Suprapubic skin (tissue), 4 donors: ENCODE data around the gene CXCL5. TPM values are rescaled to one million over a fixed set of nuclear protein-coding genes. Genes with fewer than 3 reads are reported as not detected.
"Not testable (repeated sequence)": the region's sequence is repeated elsewhere in the genome, so short reads cannot be mapped to it uniquely, and the experiment has no call there.

Experiments
- DNase-seq, 2 donors: peaks; one replicate each; pipeline ENCODE4 v3.0.0-alpha.2; 2019; ENCODE audit warnings: low spot score in 2 of 2
- H3K27ac ChIP-seq: fragments of 200-600 bp; sonication (generic); one replicate; pipeline ENCODE4 v1.5.1; 2019
- H3K27me3 ChIP-seq: fragments of 200-600 bp; sonication (generic); one replicate; pipeline ENCODE4 v1.5.1; 2019
- H3K36me3 ChIP-seq: fragments of 200-600 bp; sonication (generic); one replicate; pipeline ENCODE4 v1.5.1; 2019
- H3K4me1 ChIP-seq: fragments of 200-600 bp; sonication (generic); one replicate; pipeline ENCODE4 v1.5.1; 2019
- H3K4me3 ChIP-seq: fragments of 200-600 bp; sonication (generic); one replicate; pipeline ENCODE4 v1.5.1; 2019; ENCODE audit warnings: mild to moderate bottlenecking
- H3K9me3 ChIP-seq: fragments of 200-600 bp; sonication (generic); one replicate; pipeline ENCODE4 v1.5.1; 2019
- CTCF ChIP-seq, 2 donors: fragments of 200-600 bp in 1 of 2; fragments of 450-650 bp in 1 of 2; sonication (generic) in 1 of 2; IDR thresholded peaks; one replicate each; pipeline ENCODE4 v1.5.1; 2016 to 2019; ENCODE audit warnings: antibody characterized with exemption in 2 of 2, mild to moderate bottlenecking in 1 of 2, moderate library complexity in 1 of 2
- EP300 ChIP-seq: sonication (generic); formaldehyde crosslinking; IDR thresholded peaks from one replicate; pipeline ENCODE4 v1.6.1; 2017; ENCODE audit warnings: antibody characterized with exemption
- POLR2A ChIP-seq, 2 donors: fragments of 450-650 bp; IDR thresholded peaks; one replicate each; pipeline ENCODE4 v1.6.1; 2017; ENCODE audit warnings: antibody characterized with exemption in 2 of 2, mild to moderate bottlenecking in 2 of 2, moderate library complexity in 2 of 2
- POLR2AphosphoS5 ChIP-seq, 3 donors: sonication (generic); formaldehyde crosslinking; IDR thresholded peaks; one replicate each; pipeline ENCODE4 v1.6.1; 2017; ENCODE audit warnings: antibody characterized with exemption in 3 of 3
- WGBS: methylation state at CpG from one replicate; pipeline ENCODE4 v1.1.5; 2018; 5-methylcytosine and 5-hydroxymethylcytosine counted together
- total RNA-seq, 4 donors: library from RNA; depleted of rRNA; stranded (reverse); fragments of >200 nt; gene quantifications; one replicate each; pipeline ENCODE4 v1.1.0, GENCODE V29; 2016

Gene CXCL5
- total RNA-seq, 4 donors from 2014 or later = not detected

DNA sequence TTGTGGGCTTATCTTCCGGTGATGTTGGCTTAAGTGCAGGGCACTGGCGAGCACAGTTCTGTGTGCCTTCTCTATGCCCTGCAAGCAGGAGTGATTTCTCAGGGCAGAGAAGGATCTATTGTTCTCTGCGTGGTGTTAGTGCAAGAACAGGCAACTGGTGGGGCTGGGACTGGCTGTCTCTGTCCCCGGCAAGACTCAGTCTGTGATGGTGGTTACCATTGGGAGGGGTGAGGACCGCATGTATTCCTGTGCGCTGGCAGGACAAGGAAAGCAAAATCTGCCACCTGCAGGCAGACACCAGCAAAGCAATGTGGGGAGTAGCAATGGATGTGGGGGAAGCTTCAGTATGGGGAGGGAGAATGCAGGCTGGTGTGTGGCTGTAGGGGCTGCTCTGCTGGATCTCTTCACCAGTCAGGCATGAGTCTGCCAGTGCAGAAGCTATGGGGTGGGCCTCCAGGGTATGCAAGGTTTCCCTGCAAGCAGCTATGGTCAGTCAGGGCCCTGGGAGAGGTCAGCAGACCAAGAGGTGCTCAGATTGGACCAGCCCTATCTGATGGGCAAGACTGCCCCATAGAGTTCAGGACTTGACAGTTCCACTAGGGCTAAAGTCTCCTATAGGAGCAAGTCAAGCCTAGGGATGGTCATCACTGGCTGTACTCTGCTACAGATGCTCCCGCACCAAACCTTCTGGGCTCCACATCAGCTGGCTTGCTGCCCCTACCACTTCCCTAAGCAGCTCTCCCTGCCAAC, 33.4 kb downstream of the CXCL5 start:
- H3K4me3 ChIP-seq = no peak overlapping the region
- H3K36me3 ChIP-seq = no peaks in the 10 kb centered on the region
- peaks cover 6% of the 10 kb centered on the region for H3K9me3 ChIP-seq
- H3K4me1 ChIP-seq = no peaks in the 10 kb centered on the region
- H3K27me3 ChIP-seq = peaks cover 16% of the 10 kb centered on the region
- 60% methylated on average over 7 of the region's 7 CpGs for WGBS
- TF ChIP-seq CTCF (IDR thresholded peaks at IDR 0.05) (no peak), EP300 (no peak), POLR2AphosphoS5 (IDR thresholded peaks at IDR 0.05) (no peak), POLR2A (IDR thresholded peaks at IDR 0.05) (no peak)
- no peak overlapping the region for H3K27ac ChIP-seq
- DNase-seq = no peak

DNA sequence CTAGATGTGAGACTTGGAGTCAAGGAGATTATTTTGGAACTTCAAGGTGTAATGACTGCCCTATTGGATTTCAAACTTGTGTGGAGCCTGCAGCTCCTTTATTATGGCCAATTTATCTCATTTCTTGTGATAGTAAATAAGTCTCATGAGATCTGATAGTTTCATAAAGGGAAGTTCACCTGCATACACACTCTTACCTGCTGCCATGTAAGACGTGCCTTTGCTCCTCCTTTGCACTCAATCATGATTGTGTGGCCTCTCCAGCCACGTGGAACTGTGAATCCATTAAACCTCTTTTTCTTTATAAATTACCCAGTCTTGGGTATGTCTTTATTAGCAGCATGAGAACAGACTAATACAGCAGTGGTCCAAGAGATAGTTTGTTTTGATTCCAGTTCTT, 35.8 kb downstream of the CXCL5 start:
- H3K27me3 ChIP-seq = peaks cover 8% of the 10 kb centered on the region
- no peak for DNase-seq
- H3K9me3 ChIP-seq = peaks cover 14% of the 10 kb centered on the region
- no peak for TF ChIP-seq CTCF (IDR thresholded peaks at IDR 0.05)
- TF ChIP-seq EP300 = no peak
- no peak for TF ChIP-seq POLR2A (IDR thresholded peaks at IDR 0.05)
- no peak for TF ChIP-seq POLR2AphosphoS5 (IDR thresholded peaks at IDR 0.05)
- WGBS = 61% methylated on average over 2 of the region's 2 CpGs
- H3K4me3 ChIP-seq = no peak overlapping the region
- no peaks in the 10 kb centered on the region for H3K4me1 ChIP-seq
- no peak overlapping the region for H3K27ac ChIP-seq
- H3K36me3 ChIP-seq = no peaks in the 10 kb centered on the region

- not testable (repeated sequence) for H3K36me3 ChIP-seq, H3K27me3 ChIP-seq, DNase-seq, H3K4me1 ChIP-seq, H3K27ac ChIP-seq, H3K4me3 ChIP-seq
- H3K9me3 ChIP-seq = peaks cover 14% of the 10 kb centered on the region
- 96% methylated on average over 1 of the region's 1 CpG for WGBS
These were observed 39.4 kb downstream of the CXCL5 start for GRCh38 chr4:73959041-73959440.

DNA sequence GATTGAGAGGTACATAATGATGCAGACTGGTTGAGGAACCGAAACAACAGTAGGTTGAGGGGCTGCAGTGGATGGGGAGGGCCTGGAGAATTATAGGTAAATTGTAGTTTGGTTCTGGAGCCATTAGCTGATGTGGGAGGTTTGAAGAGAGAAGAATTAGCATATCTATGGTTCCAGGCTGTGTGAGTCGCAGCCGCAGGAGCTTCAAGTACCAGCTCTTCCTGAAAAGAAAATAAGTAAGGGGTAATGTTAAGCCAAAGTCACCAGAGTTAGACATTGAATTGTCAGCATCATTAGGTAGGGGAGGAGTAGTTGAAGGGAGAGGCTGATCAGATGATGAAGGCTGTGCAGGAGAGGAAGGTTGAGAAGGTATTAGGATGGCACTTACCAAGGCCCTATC, 46.1 kb downstream of the CXCL5 start:
- H3K4me1 ChIP-seq = no peaks in the 10 kb centered on the region
- H3K9me3 ChIP-seq = no peaks in the 10 kb centered on the region
- H3K27me3 ChIP-seq = peaks cover 5% of the 10 kb centered on the region
- H3K27ac ChIP-seq = no peak overlapping the region
- DNase-seq = no peak
- TF ChIP-seq POLR2AphosphoS5 (IDR thresholded peaks at IDR 0.05) (no peak), POLR2A (IDR thresholded peaks at IDR 0.05) (no peak), EP300 (no peak), CTCF (IDR thresholded peaks at IDR 0.05) (no peak)
- no peak overlapping the region for H3K4me3 ChIP-seq
- 79% methylated on average over 3 of the region's 3 CpGs for WGBS
- no peaks in the 10 kb centered on the region for H3K36me3 ChIP-seq

GRCh38 chr4:73950376-73950920, 48.0 kb downstream of the CXCL5 start:
- not testable (repeated sequence) for H3K9me3 ChIP-seq, H3K27ac ChIP-seq, DNase-seq, H3K4me1 ChIP-seq, H3K36me3 ChIP-seq, H3K4me3 ChIP-seq
- 56% methylated on average over 8 of the region's 8 CpGs for WGBS
- H3K27me3 ChIP-seq = peaks cover 18% of the 10 kb centered on the region

GRCh38 chr4:73948990-73949706, 49.3 kb downstream of the CXCL5 start:
- Histone ChIP-seq H3K4me3 (no peak overlapping the region), H3K27me3 (peaks cover 31% of the 10 kb centered on the region), H3K9me3 (no peaks in the 10 kb centered on the region), H3K4me1 (peaks cover 4% of the 10 kb centered on the region), H3K27ac (no peak overlapping the region), H3K36me3 (no peaks in the 10 kb centered on the region)
- DNase-seq = no peak
- no peak for TF ChIP-seq POLR2A (IDR thresholded peaks at IDR 0.05)
- TF ChIP-seq EP300 = no peak
- TF ChIP-seq CTCF (IDR thresholded peaks at IDR 0.05) = no peak
- no peak for TF ChIP-seq POLR2AphosphoS5 (IDR thresholded peaks at IDR 0.05)
- WGBS = 86% methylated on average over 7 of the region's 7 CpGs
